ENCODE measurements around the gene PGLYRP4. TPM values are rescaled to one million over a fixed set of nuclear protein-coding genes. Genes with fewer than 3 reads are reported as not detected.
"Not testable (repeated sequence)": the region's sequence is repeated elsewhere in the genome, so short reads cannot be mapped to it uniquely, and the experiment has no call there.

Gene PGLYRP4
- total RNA-seq, 2 experiments from 2014 or later, result not detected

DNA sequence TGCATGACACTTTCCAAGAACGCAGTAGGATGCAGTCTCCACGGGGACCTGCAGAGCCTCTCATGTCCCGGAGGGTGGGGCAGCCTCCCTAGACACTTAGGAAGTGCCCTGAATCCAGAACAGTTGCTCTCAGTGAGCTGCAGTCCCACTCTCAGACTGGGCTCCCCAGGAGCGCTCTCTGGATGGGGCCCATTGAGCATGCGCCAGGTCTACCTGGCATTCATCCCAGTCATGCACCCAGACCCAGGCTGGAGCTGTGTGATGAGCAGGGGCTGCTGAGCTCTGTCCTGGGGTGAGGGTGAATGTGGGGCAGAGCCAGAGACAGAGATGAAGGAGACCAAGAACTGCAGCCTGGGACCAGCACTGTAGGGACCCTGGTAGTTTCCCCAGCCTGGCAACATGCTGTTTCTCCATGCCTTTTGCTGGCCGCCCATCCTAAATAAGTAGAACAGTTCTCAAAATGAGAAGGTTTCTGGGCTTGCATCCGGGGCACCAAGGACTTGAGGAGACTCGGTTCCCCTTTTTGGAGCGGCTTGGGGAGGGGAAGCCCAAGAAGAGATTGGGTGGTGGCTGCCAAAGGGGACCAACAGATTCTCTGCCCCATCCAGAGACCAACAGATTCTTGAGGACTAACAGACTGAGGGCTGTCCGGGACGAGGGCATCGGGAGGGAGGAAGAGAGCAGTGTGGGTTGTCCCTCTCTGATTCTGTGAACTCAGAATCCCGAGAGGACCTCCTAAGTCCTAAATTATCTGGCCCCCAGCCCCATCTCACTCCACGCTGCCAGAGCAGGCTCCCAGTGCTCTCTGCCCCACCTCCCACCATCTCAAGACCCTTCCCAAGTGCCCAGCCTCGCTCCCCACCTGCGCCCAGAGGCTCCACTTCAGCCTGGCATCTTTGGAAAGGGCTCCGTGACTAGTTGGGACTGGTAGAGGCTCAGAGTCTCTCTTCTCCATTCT lies 1.0 kb upstream of the PGLYRP4 start:
- Mint-ChIP-seq H3K27me3 (peaks cover 14% of the 10 kb centered on the region), H3K4me1 (ENCODE audit: low read depth) (peaks cover 18% of the 10 kb centered on the region), H3K4me3 (no peak overlapping the region), H3K27ac (no peak overlapping the region), H3K36me3 (no peaks in the 10 kb centered on the region), H3K9me3 (no peaks in the 10 kb centered on the region)
- ChIA-PET CTCF (no interaction called here), POLR2A (no interaction called here)
- DNase-seq, result no peak
- intact Hi-C loops (cut with micrococcal nuclease), result no loop called here

DNA sequence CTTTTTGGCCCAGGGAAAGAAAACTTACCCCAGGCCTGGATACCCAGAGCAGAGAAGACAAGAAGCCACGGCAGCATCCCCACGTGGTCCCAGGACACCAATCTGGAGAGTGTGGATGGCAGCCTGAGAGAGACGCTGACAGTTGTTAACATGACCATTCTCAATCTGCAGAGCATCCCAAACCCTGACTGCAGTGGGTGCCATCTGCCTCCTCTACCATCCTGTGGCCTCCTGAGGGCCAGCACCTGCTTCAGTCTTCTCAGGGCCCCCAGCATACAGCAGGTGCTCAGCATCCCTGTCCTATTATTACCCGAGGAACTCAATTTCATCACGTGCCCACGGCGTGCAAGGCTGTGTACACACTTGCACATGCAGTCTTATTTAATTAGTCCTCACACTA lies 785 bp downstream of the PGLYRP4 start:
- H3K27me3 Mint-ChIP-seq, result peaks cover 19% of the 10 kb centered on the region
- DNase-seq, result no peak
- no peaks in the 10 kb centered on the region for H3K36me3 Mint-ChIP-seq
- intact Hi-C loops (cut with micrococcal nuclease), result no loop called here
- peaks cover 26% of the 10 kb centered on the region for H3K4me1 Mint-ChIP-seq (ENCODE audit: low read depth)
- no peak overlapping the region for H3K27ac Mint-ChIP-seq
- no peaks in the 10 kb centered on the region for H3K9me3 Mint-ChIP-seq
- H3K4me3 Mint-ChIP-seq, result no peak overlapping the region
- ChIA-PET POLR2A (interaction anchor here (0.6 kb wide), 1 partner anchor 355 kb away, joined by 3 read pairs; no protein-coding TSS in a partner anchor), CTCF (no interaction called here)

DNA sequence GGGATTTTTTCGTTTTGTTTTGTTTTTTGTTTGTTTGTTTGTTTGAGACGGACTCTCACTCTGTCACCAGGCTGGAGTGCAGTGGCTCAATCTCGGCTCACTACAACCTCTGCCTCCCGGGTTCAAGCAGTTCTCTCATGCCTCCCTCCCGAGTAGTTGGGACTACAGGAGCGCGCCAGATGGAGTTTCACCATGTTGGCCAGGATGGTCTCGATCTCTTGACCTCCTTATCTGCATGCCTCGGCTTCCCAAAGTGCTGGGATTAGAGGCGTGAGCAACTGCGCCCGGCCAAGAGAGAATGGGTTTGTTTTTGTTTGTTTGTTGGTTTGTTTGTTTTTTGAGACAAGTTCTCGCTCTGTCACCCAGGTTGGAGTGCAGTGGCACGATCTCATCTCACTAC lies 1.6 kb downstream of the PGLYRP4 start:
- Mint-ChIP-seq H3K4me1 (ENCODE audit: low read depth) (peaks cover 26% of the 10 kb centered on the region), H3K27me3 (peaks cover 21% of the 10 kb centered on the region)
- H3K4me3 Mint-ChIP-seq; H3K36me3 Mint-ChIP-seq; intact Hi-C loops (cut with micrococcal nuclease); POLR2A ChIA-PET; DNase-seq; H3K27ac Mint-ChIP-seq; H3K9me3 Mint-ChIP-seq: not testable (repeated sequence)
- CTCF ChIA-PET, result interaction anchor here (1.5 kb wide), 1 partner anchor 147 kb away, joined by 3 read pairs; no protein-coding TSS in a partner anchor

DNA sequence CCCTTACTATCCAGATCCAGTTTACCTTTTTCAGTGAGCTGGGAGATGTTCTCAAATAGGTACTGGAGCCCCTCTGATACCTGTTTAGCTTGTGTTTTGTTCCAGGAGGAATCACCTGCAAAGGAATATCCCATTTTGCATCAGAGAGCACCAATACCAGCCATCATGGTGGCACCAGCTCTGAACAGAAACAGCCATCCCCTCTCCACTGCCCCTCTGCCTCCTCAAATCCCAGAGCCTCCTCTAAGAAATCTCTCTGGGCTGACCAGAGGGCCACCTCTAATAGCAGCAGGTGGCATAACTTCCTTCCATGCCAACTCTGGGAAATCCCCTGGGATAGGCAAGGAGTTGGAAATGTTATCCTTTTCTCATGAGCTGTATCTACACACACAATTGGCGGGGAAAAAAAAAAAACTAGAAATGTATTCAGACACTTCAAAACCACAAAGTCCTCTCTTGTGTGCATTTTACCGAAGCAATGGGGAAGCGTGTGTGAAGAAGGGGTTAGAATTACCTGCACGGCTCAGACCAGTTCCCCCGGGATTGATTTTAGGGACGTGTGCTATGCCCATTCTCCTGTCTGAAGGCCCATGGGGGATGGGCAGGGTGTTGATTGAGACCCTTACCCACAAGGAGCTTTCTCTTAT lies 2.4 kb downstream of the PGLYRP4 start:
- peaks cover 26% of the 10 kb centered on the region for H3K4me1 Mint-ChIP-seq (ENCODE audit: low read depth)
- H3K27ac Mint-ChIP-seq, result no peak overlapping the region
- H3K4me3 Mint-ChIP-seq, result no peak overlapping the region
- H3K9me3 Mint-ChIP-seq, result no peaks in the 10 kb centered on the region
- ChIA-PET CTCF (interaction anchor here (1.2 to 1.5 kb wide), 3 partner anchors 9 to 148 kb away, joined by 3 to 5 read pairs (median 3); partner anchors contain the start of gene S100A9), POLR2A (no interaction called here)
- peaks cover 21% of the 10 kb centered on the region for H3K27me3 Mint-ChIP-seq
- H3K36me3 Mint-ChIP-seq, result no peaks in the 10 kb centered on the region
- no peak for DNase-seq
- intact Hi-C loops (cut with micrococcal nuclease), result no loop called here

DNA sequence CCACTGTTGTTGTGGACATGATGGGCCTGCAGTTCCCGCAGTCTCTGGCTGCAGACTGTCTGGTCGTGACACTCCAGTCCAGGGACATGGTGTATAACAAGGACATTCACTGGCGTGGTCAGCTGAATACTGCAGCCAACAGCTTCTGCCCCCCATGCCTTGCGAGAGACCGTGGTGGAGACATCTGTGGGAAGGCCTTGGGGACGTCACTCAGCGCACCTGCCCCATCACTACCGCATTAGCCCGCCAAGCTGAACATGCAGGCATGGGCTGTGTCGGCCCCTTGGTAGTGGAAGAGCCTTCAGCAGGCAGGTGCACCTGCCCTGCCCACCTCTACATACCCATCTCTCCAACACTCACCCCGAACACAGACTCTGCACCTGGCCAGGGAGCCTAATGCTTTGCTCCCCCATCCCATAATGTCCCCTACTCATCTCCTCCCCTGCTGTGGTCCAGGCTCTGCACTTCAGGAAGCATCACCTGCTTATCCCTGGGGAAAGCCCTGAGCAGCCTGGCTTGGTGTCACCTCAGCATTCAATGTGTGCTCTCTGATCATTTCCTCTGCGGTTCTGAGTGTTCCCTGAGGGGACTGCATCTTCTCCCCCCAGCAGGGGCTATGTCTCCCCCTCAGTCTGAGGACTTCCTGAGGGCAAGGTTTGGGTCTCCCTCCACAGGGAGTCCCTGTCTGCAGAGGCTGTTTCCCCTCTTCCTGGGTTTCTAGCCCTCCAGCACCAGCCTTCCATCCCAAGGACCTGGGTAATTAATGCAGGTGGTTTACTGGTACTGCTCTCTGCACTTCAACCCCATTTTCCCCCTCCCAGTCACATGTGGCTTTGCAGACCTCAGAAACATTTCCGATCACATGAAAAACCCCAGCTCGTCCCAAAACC lies 3.2 kb downstream of the PGLYRP4 start:
- peaks cover 26% of the 10 kb centered on the region for H3K4me1 Mint-ChIP-seq (ENCODE audit: low read depth)
- POLR2A ChIA-PET, result no interaction called here
- H3K27me3 Mint-ChIP-seq, result peaks cover 19% of the 10 kb centered on the region
- CTCF ChIA-PET, result interaction anchor here (1.0 to 1.5 kb wide), 4 partner anchors 10 to 165 kb away, joined by 3 to 5 read pairs (median 3); partner anchors contain the start of gene S100A9
- no peak overlapping the region for H3K27ac Mint-ChIP-seq
- no peaks in the 10 kb centered on the region for H3K9me3 Mint-ChIP-seq
- intact Hi-C loops (cut with micrococcal nuclease), result no loop called here
- H3K4me3 Mint-ChIP-seq, result no peak overlapping the region
- H3K36me3 Mint-ChIP-seq, result no peaks in the 10 kb centered on the region
- no peak for DNase-seq

DNA sequence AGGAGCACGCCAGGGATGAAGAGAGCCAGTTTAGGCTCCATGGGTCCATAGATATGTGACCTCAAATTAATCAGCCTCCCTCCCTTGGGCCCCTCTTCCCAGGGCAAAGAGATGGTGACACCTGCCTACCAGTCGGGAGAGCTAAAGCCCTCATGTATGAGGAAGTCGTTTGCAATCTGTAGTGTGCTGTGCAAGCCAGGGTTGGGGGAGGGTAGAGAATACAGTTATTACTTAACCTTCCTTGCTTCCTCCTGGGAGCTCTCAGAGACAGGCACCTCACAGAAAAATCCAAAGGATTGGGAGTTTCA lies 4.0 kb downstream of the PGLYRP4 start:
- ChIA-PET CTCF (interaction anchor here (1.0 kb wide), 1 partner anchor 166 kb away, joined by 3 read pairs; no protein-coding TSS in a partner anchor), POLR2A (no interaction called here)
- no peaks in the 10 kb centered on the region for H3K9me3 Mint-ChIP-seq
- intact Hi-C loops (cut with micrococcal nuclease), result no loop called here
- no peaks in the 10 kb centered on the region for H3K36me3 Mint-ChIP-seq
- DNase-seq, result no peak
- H3K4me1 Mint-ChIP-seq (ENCODE audit: low read depth), result peaks cover 32% of the 10 kb centered on the region
- H3K4me3 Mint-ChIP-seq, result no peak overlapping the region
- H3K27ac Mint-ChIP-seq, result no peak overlapping the region
- peaks cover 17% of the 10 kb centered on the region for H3K27me3 Mint-ChIP-seq

DNA sequence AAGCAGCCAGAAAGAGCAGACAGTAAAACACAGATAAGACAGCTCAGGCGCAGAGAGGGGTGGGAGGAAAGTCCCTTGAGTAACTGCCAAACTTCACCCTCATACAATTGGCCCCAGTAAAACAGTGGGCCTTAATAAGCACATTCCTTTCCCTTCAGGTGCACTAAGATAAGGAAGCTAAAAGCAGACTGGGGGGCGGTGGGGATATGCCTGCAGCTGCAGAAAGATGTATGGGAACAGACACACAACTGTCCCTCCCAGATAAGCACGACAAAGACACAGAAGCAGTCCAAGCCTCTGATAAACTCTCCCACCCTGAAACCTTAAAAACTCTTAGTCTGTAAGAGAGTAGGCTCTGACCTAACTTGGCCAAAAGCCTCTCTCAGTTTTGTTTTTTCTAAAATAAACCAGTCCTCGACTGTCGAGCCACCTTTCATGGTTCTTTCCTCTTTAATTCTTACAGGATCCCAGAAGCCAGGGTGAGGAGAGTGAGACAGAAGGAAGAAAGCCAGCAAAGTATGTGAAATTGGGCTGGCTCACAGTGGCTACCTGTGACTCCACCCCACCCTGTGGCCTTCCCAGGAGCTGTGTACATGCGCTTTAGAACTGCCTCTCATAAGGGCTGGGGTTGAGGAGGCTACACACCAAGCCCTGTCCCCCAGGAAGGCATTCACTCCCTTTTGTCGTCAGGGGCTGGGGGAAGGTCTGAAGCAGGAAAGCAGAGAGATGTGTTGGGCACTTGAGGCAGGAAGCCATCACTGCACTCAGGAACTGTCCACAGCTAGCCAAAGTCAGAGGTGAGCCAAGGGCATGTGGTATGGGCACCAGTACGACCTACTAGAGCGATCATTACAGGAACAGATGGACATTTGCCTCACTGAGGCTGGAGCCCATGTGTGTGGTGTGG lies 4.6 kb downstream of the PGLYRP4 start:
- no peaks in the 10 kb centered on the region for H3K36me3 Mint-ChIP-seq
- POLR2A ChIA-PET, result no interaction called here
- CTCF ChIA-PET, result interaction anchor here (1.0 to 2.4 kb wide), 2 partner anchors 9 to 166 kb away, joined by 3 to 15 read pairs; no protein-coding TSS in a partner anchor
- H3K27ac Mint-ChIP-seq, result no peak overlapping the region
- intact Hi-C loops (cut with micrococcal nuclease), result no loop called here
- H3K27me3 Mint-ChIP-seq, result peaks cover 16% of the 10 kb centered on the region
- H3K4me1 Mint-ChIP-seq (ENCODE audit: low read depth), result peaks cover 36% of the 10 kb centered on the region
- H3K4me3 Mint-ChIP-seq, result no peak overlapping the region
- DNase-seq, result no peak
- H3K9me3 Mint-ChIP-seq, result no peaks in the 10 kb centered on the region

DNA sequence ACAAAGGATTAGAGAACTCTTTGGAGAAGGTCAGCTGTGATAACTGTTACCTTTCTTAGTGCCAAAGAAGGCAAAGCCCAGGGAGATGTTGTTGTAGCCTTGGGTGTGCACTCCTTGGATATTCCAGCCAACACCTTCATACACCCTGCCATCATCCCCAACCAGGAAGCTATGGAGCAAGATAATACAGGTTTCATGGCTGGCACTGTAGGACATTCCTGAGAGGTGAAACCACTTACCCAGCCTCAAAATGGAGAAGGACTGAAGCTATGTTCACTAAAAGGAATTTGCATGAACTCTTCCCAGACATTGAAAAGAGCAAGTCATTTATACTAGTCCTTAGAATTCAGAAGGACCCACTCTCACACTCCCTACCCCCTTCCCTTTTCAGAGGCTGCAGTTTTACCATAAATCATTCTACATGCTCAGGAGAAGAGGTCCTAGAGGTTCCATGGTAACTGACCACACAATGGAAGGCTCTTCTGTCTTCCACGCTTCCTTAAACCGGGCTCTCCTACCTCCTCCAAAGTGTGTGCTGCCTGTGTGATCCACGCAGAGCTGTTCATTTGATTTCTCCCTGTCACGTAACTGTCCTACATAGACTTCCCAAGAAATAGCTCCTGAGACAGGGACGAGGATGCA lies 5.5 kb downstream of the PGLYRP4 start:
- intact Hi-C loops (cut with micrococcal nuclease), result no loop called here
- Mint-ChIP-seq H3K4me3 (no peak overlapping the region), H3K4me1 (ENCODE audit: low read depth) (peaks cover 38% of the 10 kb centered on the region), H3K27ac (no peak overlapping the region), H3K36me3 (no peaks in the 10 kb centered on the region), H3K9me3 (no peaks in the 10 kb centered on the region), H3K27me3 (peaks cover 14% of the 10 kb centered on the region)
- POLR2A ChIA-PET, result no interaction called here
- CTCF ChIA-PET, result interaction anchor here (1.2 to 2.4 kb wide), 3 partner anchors 8 to 152 kb away, joined by 3 to 15 read pairs (median 5); no protein-coding TSS in a partner anchor
- no peak for DNase-seq

DNA sequence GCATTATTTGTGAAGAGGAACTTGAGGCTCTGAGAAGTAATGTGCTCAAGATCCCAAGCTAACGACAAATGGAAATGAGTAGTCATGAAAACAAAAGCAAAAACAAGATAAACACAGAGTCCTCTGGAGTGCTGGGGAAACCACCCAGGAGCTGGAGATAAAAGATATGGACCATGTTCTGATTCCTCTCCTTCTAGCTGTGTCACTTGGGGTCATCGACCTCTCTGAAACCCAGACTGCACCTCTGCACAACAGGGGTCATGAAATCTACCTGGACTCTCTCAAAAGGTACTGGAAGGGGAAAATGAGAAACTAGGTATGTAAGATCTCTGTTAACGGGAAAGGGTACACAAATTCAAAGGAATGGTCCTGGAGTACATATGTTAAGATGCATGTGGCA lies 6.5 kb downstream of the PGLYRP4 start:
- H3K27me3 Mint-ChIP-seq, result peaks cover 14% of the 10 kb centered on the region
- ChIA-PET CTCF (interaction anchor here (1.2 to 2.4 kb wide), 3 partner anchors 9 to 153 kb away, joined by 3 to 15 read pairs (median 5); no protein-coding TSS in a partner anchor), POLR2A (no interaction called here)
- H3K36me3 Mint-ChIP-seq, result no peaks in the 10 kb centered on the region
- no peak overlapping the region for H3K4me3 Mint-ChIP-seq
- intact Hi-C loops (cut with micrococcal nuclease), result no loop called here
- no peak for DNase-seq
- H3K9me3 Mint-ChIP-seq, result no peaks in the 10 kb centered on the region
- no peak overlapping the region for H3K27ac Mint-ChIP-seq
- H3K4me1 Mint-ChIP-seq (ENCODE audit: low read depth), result peaks cover 38% of the 10 kb centered on the region

DNA sequence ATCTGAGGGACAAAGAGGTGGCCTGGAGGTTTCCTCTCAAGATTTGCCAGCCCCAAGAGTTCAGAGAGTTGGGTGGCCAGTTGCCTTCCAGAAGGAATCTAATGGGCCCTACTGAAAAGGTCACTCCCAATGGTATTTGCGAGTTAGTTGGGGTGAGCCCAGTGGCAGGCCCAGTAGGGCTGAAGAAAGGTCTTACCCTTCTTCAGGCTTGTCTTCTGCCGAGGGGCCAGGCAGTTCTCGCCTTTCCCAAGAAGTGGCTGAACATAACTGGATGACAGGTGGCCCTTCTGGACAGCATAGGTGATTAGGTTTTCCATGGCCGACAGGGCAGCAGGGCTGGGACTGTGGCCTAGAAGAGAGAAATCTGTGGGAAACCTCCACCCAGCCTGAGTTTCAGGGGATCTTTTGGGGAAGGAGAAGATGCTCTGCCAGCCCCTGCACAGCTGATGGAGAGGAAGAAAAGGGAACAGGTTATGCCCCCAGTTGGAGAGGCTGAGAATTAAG lies 7.2 kb downstream of the PGLYRP4 start:
- H3K9me3 Mint-ChIP-seq, result no peaks in the 10 kb centered on the region
- ChIA-PET POLR2A (no interaction called here), CTCF (interaction anchor here (1.5 kb wide), 1 partner anchor 154 kb away, joined by 5 read pairs; no protein-coding TSS in a partner anchor)
- peaks cover 11% of the 10 kb centered on the region for H3K27me3 Mint-ChIP-seq
- intact Hi-C loops (cut with micrococcal nuclease), result no loop called here
- no peak overlapping the region for H3K27ac Mint-ChIP-seq
- H3K4me1 Mint-ChIP-seq (ENCODE audit: low read depth), result peaks cover 35% of the 10 kb centered on the region
- no peak overlapping the region for H3K4me3 Mint-ChIP-seq
- no peaks in the 10 kb centered on the region for H3K36me3 Mint-ChIP-seq
- DNase-seq, result no peak
